ENCODE data around the gene HMGA1.

DNA sequence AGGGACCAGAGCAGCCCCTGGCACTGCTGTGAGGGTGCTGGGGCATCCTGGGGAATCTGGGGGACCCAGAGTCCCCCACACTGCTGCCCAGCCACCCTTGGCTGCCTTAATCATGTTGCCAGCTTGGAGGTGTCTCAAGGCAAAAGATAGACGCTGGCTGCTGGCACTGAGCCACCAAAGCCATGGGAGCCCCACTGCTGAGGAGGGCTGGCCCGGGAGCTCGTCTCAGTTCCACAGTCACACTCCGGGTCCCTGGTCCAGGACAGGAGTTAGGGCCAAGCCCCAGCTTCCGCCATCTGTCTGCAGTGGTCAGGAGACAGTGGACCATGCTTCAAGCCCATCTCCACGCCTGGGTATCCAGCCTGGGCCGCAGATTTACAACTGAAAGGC is 41.0 kb upstream of the HMGA1 start:
- TF ChIP-seq, protein P1, sequence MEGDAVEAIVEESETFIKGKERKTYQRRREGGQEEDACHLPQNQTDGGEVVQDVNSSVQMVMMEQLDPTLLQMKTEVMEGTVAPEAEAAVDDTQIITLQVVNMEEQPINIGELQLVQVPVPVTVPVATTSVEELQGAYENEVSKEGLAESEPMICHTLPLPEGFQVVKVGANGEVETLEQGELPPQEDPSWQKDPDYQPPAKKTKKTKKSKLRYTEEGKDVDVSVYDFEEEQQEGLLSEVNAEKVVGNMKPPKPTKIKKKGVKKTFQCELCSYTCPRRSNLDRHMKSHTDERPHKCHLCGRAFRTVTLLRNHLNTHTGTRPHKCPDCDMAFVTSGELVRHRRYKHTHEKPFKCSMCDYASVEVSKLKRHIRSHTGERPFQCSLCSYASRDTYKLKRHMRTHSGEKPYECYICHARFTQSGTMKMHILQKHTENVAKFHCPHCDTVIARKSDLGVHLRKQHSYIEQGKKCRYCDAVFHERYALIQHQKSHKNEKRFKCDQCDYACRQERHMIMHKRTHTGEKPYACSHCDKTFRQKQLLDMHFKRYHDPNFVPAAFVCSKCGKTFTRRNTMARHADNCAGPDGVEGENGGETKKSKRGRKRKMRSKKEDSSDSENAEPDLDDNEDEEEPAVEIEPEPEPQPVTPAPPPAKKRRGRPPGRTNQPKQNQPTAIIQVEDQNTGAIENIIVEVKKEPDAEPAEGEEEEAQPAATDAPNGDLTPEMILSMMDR (IDR thresholded peaks at IDR 0.05): no peak
- TF ChIP-seq POLR2A (IDR thresholded peaks at IDR 0.05): no peak

Data from right lobe of liver (tissue), 4 donors.